ENCODE measurements around the gene PTCD1.

Gene PTCD1, protein sequence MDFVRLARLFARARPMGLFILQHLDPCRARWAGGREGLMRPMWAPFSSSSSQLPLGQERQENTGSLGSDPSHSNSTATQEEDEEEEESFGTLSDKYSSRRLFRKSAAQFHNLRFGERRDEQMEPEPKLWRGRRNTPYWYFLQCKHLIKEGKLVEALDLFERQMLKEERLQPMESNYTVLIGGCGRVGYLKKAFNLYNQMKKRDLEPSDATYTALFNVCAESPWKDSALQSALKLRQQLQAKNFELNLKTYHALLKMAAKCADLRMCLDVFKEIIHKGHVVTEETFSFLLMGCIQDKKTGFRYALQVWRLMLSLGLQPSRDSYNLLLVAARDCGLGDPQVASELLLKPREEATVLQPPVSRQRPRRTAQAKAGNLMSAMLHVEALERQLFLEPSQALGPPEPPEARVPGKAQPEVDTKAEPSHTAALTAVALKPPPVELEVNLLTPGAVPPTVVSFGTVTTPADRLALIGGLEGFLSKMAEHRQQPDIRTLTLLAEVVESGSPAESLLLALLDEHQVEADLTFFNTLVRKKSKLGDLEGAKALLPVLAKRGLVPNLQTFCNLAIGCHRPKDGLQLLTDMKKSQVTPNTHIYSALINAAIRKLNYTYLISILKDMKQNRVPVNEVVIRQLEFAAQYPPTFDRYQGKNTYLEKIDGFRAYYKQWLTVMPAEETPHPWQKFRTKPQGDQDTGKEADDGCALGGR

DNA sequence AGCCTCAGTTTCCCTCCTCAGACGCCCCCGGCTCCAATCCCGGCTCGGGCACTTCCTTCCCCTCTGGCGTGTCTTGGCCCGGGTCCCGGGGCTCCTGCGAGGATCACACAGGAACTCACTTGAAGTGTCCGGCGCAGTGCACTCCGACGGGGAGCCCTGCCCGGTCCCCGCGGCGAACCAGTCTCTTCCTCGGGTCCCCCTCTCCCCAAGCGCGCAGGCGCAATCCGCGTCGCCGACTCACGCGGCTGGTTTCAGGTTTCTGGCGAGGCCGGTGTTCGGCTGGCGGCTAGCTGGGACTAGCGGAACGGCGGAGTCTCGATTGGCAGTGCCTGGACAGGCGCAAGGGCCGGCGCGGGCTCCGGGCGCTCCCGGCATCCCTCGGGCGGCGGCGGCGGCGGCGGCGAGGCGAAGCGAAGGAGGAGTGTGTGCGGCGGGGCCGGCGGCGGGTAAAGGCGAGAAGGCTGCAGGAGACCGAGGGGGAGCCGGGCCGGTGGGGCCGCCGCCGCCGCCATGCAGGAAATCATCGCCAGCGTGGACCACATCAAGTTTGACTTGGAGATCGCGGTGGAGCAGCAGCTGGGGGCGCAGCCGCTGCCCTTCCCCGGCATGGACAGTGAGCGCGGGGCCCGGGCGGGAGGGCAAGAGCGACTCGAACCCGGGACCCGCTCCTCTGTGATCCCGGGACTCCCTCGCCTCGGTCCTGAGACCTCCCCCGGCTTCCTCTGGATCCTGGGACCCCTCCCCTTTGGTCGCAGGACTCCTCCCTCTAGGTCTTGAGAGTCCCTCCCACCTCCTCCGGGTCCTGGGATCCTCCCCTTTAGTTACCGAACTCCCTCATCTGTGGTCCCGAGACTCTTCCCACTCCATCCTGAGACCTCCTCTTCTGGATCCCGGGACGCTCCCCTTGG is at the start of gene PTCD1, which contains the start of gene CPSF4:
Gene PTCD1, minus strand, starts transcription at position 226 of the 908 bp plus-strand sequence. CDS start 3,556 bp downstream, outside the sequence.
Gene CPSF4, plus strand, starts transcription at position 371 of the 908 bp plus-strand sequence. Its CDS starts 140 bp downstream, at position 511.
- peak; percentile 95 for DNase-seq

DNA sequence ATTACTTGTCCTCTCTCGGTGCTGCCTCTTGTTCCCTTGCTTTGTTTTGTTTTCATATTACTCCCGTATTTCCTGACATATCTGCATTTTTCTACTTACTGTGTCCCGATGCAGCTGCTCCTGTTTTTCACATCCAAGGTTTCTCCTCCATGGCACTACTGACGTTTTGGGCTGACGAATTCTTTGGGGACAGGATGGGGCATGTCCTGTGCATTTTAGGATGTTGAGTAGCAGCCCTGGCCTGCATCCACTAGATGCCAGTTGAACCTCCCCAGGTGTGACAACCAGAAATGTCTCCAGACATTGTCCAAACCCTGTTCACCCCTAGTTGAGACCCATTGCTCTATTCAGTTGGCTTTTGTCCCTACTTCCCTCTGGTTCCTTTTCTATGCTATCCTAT is 46.5 kb upstream of the PTCD1 start:
- DNase-seq = no peak

DNA sequence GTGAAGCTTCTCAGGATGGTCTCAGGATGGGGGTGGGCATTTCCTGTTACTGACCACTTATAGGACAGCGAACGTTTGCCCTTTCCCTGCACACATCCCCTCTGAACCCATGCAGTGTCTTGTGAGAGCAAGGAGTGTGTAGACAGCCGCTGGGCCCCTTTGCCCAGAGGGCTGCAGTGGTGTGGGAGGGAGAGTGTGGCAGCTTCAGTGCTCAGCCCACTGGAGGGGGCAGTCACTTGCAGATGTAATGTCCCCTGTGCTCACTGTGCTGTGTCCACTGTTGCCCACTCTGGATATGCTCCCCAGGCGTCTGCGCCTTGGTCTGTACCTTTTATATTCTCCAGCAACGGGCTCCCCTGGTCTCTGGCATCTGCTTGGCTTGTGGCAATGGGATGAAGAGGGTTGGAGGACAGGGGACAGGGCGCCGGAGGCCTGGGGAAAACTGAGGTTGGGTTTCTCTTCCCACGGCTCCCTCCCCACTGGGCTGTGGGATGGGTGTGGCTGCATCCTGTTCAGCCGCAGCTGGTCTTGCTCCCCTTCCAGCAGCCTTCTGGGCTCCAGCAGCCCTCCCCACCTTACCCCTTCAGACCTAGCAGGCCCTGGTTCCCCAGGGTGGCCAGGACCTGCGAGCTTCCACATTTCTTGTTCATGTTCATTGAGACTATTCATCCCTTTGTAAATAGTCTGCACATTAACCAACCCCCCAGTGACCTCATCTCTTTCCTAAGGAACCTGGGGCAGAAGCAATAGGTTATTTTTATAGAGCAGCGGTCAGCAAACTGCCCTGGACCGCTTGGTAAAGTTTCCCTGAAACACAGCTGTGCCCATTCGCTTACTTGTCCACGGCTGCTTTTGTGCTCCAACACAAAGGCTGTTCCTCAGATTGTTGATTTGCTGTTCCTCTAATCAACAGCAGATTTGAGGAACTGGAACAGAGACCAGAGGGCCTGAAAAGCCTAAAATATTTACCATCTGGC is 40.2 kb upstream of the PTCD1 start:
- DNase-seq = no peak

GRCh38 chr7:99476107-99476506 is 37.5 kb upstream of the PTCD1 start:
- DNase-seq = no peak

GRCh38 chr7:99473315-99473596 is 34.7 kb upstream of the PTCD1 start:
- peak; percentile 34 for DNase-seq

DNA sequence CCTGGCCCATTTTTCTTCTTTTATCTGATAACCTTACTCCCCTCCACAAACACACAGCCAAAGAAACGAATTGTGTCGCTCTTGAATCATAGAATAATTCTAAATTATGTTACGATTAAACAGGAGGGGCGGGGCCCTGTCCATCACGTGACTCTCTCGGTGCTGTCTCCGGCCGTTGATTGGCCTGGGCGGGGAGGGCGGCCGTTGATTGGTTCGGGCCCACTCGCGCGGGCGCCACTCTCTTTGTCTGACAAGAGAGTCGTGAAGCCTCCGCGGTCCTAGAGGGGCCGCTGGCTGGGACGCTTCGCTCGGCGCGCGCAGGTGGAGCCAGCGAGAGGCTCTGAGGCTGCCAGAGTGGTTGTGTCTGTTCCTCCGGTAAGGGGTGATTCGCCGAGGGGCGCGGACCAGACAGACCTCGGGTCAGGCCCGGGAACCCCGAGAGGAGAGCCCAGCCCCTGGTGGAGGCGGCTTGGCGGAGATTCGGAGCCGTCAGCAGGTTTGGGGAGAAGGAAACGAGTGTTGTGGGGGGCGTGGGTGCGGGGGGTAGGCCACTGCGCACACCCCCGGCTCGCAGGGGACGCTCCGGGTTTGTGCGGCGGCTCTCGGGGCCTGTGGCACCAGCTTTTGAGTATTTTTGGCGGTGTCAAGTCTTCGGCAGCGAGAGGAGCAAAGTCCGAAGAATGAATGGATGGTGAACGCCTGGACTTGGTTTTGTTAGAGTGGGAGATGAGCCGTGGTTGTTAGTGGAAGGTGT is 34.1 kb upstream of the PTCD1 start, which contains the start of gene ZNF789:
Gene ZNF789, plus strand, starts transcription at position 330 of the 754 bp plus-strand sequence. CDS start 3,567 bp downstream, outside the sequence.
- DNase-seq = peak; percentile 98

DNA sequence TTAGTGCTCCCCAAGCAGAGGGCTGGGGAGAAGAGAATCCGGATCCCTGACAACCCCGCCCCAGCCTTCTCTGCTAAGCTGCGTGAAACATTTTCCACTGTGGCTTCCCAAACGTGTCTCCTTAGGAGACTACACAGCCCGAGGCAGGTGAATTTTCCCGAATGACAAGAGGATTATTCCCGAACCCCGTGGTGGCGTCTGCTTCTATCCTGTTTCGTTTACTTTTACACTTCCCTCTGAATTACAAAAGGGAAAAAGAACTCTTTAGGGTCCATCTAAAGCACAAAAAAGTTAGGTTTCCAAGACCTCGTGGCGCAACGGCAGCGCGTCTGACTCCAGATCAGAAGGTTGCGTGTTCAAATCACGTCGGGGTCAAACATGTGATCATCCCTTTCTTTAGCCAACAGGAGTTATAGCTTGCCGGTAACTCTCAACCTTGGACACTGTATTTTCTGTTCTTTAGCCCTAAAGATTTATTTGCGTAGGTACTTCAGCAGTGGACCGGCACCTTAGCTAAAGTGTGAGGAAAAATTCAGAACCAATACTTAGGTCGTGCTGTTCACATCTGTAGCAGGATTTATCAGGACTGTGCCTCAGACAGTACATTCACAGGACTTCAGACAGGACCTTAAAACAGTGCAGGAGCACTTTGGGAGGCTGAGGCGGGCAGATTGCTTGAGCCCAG is 30.9 kb upstream of the PTCD1 start:
- DNase-seq = no peak

DNA sequence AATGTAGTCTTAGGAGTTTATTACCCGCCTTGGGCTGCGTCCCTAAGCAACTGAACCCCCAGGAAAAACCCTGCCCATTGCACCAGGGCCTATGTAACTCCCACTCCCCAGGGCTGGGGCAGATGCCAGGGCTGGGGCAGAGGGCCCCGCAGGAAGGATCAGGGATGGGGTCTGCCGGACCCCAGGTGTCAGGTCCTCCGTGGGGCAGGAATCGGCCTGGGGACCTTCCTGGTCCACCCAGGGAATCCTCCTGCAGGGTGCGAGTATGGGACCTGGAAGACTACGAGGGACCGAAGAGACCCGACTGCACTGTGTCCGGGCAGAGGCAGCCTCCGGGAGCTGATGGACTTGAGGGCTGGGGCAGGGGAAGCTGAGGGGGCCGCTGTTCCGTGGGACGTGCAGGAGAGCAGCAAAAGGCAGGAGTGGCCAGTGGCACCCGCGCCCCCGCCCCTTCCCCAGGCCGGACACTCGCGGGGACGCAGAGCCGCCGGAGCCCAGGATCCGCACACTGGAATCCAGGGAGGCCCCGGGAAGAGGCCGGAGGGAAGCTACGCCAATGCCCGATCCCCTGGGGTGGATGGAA is 29.8 kb upstream of the PTCD1 start:
- no peak for DNase-seq

- DNase-seq = no peak
These were observed 26.8 kb upstream of the PTCD1 start for GRCh38 chr7:99465421-99465768.

DNA sequence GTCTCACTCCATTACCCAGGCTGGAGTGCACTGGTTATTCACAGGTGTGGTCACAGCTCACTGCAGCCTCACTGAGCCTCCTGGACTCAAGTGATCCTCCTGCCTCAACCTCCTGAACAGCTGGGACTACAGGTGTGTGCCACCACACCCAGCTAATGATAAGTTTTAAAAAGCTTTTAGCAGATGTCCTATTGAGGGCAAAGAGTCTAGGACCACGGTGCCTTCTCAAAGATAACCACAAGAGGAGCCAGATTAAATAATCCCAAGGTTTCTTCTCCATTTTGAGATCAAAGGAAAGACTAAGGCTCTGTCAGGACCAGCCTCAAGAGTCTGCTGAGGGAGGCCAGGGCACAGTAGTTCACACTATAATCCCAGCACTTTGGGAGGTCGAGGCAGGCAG is 22.6 kb upstream of the PTCD1 start:
- peak; percentile 10 for DNase-seq

DNA sequence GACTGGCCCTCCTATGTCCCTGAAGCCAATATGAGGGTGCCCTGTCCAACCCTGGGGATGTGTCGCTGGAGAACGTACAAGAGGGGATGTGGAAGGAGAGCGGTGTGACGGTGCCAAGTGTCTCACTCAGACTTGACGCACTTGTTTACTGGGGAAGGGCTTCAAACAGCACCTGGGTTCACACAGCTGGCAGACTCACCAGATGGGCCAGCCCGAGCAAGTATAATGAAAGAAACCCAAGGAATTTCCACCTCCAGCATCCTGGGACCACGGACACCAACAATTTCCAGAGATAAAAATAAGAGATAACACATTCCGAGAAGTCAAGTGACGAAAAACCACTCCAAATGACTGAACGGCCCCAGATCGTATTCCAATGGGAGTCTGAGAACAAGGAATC is 22.1 kb upstream of the PTCD1 start:
- no peak for DNase-seq

DNA sequence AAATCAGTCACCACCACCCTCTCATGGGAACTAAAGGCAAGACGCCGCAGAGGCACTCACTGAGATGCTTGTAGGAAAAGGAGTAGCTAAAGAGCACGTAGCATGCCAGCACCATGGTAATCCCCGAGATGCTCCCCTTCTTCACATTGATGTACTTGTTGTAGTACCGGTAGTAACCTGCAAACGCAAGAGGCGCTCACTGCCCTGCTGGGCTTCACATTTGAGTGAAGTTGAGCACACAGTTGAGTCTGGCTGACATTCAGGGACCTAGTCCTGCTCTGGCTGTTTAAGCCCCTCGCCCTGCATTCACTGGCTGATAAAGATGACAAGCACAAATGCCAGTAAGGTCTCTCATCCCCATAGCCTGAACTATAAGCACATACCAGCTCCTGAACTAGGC is 20.5 kb upstream of the PTCD1 start:
- DNase-seq = peak; percentile 66

GRCh38 chr7:99457650-99458493 is 19.3 kb upstream of the PTCD1 start:
- no peak for DNase-seq

GRCh38 chr7:99457050-99457649 is 18.6 kb upstream of the PTCD1 start:
- no peak for DNase-seq

DNA sequence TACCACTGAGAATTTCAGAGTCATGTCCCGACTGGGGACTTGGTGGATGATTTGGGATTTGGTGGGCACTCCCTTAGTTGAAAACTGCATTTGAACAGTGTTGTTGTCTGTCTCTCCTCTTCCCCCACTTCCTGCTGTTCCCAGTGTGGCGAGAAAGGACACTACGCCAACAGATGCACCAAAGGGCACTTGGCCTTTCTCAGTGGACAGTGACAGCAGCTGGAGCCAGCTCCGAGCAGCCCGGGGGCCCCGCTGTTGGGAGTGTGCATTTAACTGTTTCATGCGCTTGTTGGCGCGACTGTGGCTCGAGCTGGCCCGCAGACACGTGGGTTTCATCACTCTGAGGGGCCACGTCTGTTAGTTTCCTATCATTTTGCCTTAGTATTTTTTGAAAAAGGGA is 17.7 kb upstream of the PTCD1 start:
- DNase-seq = no peak

- no peak for DNase-seq
These were observed 17.3 kb upstream of the PTCD1 start for GRCh38 chr7:99455874-99456273.

DNA sequence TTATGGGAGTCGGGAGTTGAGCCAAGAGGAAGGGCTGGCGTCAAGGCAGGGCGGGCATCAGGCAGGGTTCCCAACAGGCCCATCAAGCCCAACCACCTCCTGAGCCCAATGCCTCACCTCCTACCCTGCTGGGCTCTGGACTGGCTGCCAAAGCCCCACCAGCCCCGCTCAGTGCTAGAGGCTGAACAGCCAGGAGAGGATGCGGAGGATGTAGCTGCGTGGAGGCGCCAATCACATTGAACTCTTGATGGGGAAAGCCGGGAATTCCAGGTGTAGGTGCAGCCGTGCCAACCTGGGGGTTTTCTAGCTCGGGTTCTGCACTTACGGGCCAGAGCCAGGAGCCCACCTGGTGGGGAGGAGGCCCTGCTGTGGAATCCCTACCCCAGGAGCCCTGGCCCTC is 14.5 kb upstream of the PTCD1 start:
- no peak for DNase-seq

DNA sequence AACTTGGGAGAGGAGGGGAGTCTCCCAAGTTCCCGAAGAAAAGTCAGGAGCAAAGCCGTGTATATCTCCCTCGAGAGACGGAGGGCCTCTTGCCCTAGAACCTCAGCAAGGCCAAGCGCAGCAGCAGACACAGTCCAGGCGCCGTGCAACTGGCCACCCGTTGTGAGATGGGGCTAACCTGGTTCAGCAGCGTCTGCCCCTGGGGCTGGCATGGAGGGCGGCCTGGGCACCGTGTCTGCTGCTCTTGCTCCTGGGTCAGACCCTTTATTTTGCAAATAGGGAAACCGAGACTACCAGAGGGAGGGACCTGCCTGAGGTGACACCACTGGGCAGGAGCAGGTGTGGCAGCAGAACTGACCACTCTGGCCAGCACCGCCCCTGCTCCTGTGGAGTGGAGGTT is 13.9 kb upstream of the PTCD1 start:
- DNase-seq = no peak

DNA sequence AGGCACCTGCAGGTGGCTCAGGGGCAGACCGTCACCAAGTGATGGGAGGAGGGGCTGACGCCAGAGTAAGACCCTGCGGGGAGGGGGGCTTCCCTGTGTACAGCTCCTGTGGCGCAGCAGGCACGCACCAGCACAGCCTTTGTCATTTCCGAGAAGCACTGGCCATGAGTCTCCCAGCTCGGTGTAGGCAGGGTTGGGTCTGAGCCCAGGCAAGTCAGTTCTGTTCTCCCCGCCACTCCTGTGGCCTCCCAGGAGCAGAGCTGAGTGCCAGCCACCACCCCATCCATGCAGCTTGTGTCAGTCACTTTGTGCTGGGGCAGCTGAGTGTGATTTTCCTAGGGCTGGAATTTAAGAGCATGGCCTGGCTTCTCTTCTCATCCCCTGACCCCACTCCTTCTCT is 13.3 kb upstream of the PTCD1 start:
- no peak for DNase-seq
